Adrenal gland (tissue), 12 donors: ENCODE results near the gene PRKAR1B. TPM values are rescaled to one million over a fixed set of nuclear protein-coding genes. Genes with fewer than 3 reads are reported as not detected.
A peak's percentile ranks its signal among the peaks of the same experiment; 100 is the strongest.

Experiments used
- DNase-seq, 7 donors: peaks; one replicate each; pipeline ENCODE4 v3.0.0-alpha.2; 2019 to 2020
- H3K27ac ChIP-seq, 5 donors: fragments of 200-600 bp; sonication (generic) in 4 of 5; 1 replicate in 3 of 5; 2 replicates in 2 of 5; pipeline versions ENCODE4 v1.5.1 to v1.8.0; 2016 to 2020; ENCODE audit warnings: mild to moderate bottlenecking in 1 of 5
- H3K27me3 ChIP-seq: fragments of 200-600 bp; 2 replicates; pipeline ENCODE4 v1.8.0; 2021
- H3K36me3 ChIP-seq, 2 donors: fragments of 200-600 bp; replicated peaks in 1 of 2; 1 replicate in 1 of 2; 2 replicates in 1 of 2; pipeline versions ENCODE4 v1.5.1 to v1.8.0; 2018 to 2022
- H3K4me1 ChIP-seq, 2 donors: fragments of 200-600 bp; replicated peaks in 1 of 2; 1 replicate in 1 of 2; 2 replicates in 1 of 2; pipeline versions ENCODE4 v1.5.1 to v1.8.0; 2018 to 2021
- H3K4me3 ChIP-seq, 4 donors: fragments of 200-600 bp; sonication (generic) in 3 of 4; one replicate each; pipeline ENCODE4 v1.5.1; 2016 to 2018
- H3K9me3 ChIP-seq, 3 donors: fragments of 200-600 bp; sonication (generic) in 1 of 3; replicated peaks in 1 of 3; 1 replicate in 2 of 3; 2 replicates in 1 of 3; pipeline versions ENCODE4 v1.5.1 to v1.8.0; 2016 to 2021
- POLR2A ChIP-seq, 2 donors: fragments of 450-650 bp; IDR thresholded peaks; one replicate each; pipeline ENCODE4 v1.6.1; 2017; ENCODE audit warnings: antibody characterized with exemption in 2 of 2, mild to moderate bottlenecking in 2 of 2, moderate library complexity in 1 of 2
- WGBS, 4 donors: extraction: QIAGEN DNeasy Blood & Tissue Kit in 2 of 4; methylation state at CpG; one replicate each; pipeline versions ENCODE4 v1.1.5 to v1.1.7; 2013 to 2017; 5-methylcytosine and 5-hydroxymethylcytosine counted together
- intact Hi-C, 2 donors: fragments of 100-400 bp; cut with DNase I; formaldehyde crosslinking; loops; one replicate each; pipeline versions ENCODE4 v1.14.1 to v1.15.0; 2022 to 2023
- polyA plus RNA-seq, 3 donors: library from polyadenylated mRNA; stranded (reverse); fragments of 200-250 nt in 2 of 3; fragments of 350-450 nt in 1 of 3; fragmentation: Illumina TruSeq in 1 of 3; extraction: RNeasy Lipid Tissue Mini Kit (QIAGEN cat#74804) in 1 of 3; gene quantifications; one replicate each; pipeline ENCODE4 v1.2.3, GENCODE V29; 2013 to 2014
- total RNA-seq, 9 donors: library from RNA; depleted of rRNA in 4 of 9; stranded (reverse); fragments of >200 nt in 4 of 9; fragments of 120-200 nt in 1 of 9; fragmentation: NEBNext Ultra II Directional in 1 of 9; extraction: Animal tissue kit (Norgen Biotek cat#: 25700) in 1 of 9; gene quantifications; one replicate each; pipeline versions ENCODE4 v1.1.0 to v1.2.4, GENCODE V29; 2013 to 2023
- TF ChIP-seq, protein P1 (sequence below), 6 experiments: fragments of 450-650 bp in 4 of 6; fragments of 200-600 bp in 2 of 6; sonication (generic) in 1 of 6; IDR thresholded peaks; 1 replicate in 5 of 6; 2 replicates in 1 of 6; pipeline versions ENCODE4 v1.5.1 to v1.8.0; 2016 to 2021; ENCODE audit warnings: antibody characterized with exemption in 6 of 6, mild to moderate bottlenecking in 2 of 6, moderate library complexity in 1 of 6
- donor health status: healthy with polysubstance abuse.
- donor health status: Bipolar disorder and iron deficiency.
- donor health status: DM: yes; HTN: yes; CAD: no.
- donor health status: DM: no; HTN: no; CAD: no.
- donor health status: DM: no; HTN: no; CAD: no.
- donor health status: DM: yes; HTN: yes; CAD: no.

PRKAR1B gene
- total and polyA plus RNA-seq, 12 donors: 5.2 to 21.5 (median 11.7) TPM

DNA sequence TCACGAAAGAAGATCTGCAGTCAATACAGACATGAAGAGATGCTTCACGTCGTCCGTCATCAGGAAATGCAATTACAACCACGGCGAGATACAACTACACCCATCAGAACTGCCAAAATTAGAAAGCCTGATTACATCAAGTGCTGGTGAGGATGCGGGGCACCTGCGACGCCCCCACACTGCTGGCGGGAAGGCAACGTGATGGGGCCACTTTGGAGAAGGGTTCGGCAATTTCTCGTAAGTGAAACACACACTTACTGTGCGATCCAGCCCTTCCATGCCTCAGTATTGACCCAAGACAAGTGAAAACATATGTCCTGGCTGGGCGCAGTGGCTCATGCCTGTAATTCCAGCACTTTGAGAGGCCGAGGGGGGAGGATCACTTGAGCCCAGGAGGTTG is 181.6 kb downstream of the PRKAR1B start:
- intact Hi-C loops: no loop called here
- WGBS, 4 donors: 83 to 86% (median 85%) methylated on average over 12 to 16 of the region's 16 CpGs

DNA sequence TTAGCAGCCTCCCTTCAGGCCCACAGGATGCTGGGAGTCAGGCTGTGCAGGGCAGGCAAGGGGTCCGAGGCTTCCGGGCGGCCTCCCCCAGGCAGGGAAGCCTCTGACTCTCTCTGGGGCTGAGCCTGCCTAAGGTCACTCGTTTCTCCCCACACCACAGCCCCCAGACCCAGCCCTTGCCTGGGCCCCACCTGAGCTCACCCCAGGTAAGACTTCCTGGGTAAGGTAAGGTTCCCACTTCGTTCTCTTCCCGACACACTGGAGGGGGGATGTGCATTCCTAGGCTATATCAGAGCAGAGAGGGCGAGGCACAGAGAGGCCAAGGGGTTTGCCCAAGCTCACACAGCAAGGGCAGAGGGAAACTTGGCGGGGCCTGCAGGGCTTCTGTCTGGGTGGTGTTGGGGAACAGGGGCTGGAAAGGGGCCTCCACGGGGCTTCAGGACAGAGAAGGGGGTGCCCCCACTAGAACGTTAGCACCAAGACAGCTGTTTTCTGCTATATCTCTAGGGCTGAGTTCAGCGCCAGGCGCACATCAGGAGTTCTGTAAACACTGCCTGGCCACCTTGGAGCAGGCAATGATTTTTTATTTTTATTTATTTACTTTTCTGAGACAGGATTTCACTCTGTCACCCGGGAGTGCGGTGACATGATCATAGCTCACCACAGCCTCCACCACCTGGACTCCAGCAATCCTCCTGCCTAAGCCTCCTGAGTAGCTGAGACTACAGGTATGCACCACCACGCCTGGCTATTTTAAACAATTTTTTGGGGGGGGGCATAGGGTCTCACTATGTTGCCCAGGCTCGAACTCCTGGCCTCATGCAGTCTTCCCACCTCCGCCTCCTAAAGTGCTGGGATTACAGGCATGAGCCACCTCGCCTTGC is 182.5 kb downstream of the PRKAR1B start:
- TF ChIP-seq, protein P1, sequence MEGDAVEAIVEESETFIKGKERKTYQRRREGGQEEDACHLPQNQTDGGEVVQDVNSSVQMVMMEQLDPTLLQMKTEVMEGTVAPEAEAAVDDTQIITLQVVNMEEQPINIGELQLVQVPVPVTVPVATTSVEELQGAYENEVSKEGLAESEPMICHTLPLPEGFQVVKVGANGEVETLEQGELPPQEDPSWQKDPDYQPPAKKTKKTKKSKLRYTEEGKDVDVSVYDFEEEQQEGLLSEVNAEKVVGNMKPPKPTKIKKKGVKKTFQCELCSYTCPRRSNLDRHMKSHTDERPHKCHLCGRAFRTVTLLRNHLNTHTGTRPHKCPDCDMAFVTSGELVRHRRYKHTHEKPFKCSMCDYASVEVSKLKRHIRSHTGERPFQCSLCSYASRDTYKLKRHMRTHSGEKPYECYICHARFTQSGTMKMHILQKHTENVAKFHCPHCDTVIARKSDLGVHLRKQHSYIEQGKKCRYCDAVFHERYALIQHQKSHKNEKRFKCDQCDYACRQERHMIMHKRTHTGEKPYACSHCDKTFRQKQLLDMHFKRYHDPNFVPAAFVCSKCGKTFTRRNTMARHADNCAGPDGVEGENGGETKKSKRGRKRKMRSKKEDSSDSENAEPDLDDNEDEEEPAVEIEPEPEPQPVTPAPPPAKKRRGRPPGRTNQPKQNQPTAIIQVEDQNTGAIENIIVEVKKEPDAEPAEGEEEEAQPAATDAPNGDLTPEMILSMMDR (IDR thresholded peaks at IDR 0.05): no peak
- no peak for TF ChIP-seq POLR2A (IDR thresholded peaks at IDR 0.05)
- WGBS, 4 donors: 90 to 95% (median 93%) methylated on average over 12 to 18 of the region's 18 CpGs
- Histone ChIP-seq H3K4me1 (peaks cover 0 to 4% of the 10 kb centered on the region in 2 donors), H3K9me3 (no peaks in the 10 kb centered on the region), H3K27me3 (no peaks in the 10 kb centered on the region), H3K36me3 (no peaks in the 10 kb centered on the region), H3K4me3 (no peak overlapping the region), H3K27ac (no peak overlapping the region)
- DNase-seq: no peak
- intact Hi-C loops: no loop called here

More for the DNA sequence above, 181.6 kb downstream of the PRKAR1B start:
- H3K27ac ChIP-seq: no peak overlapping the region
- TF ChIP-seq, protein P1 (IDR thresholded peaks at IDR 0.05): no peak
- TF ChIP-seq POLR2A (IDR thresholded peaks at IDR 0.05): no peak
- DNase-seq: no peak
- no peaks in the 10 kb centered on the region for H3K27me3 ChIP-seq
- no peak overlapping the region for H3K4me3 ChIP-seq
- H3K4me1 ChIP-seq: peaks cover 0 to 4% of the 10 kb centered on the region in 2 donors
- H3K36me3 ChIP-seq: no peaks in the 10 kb centered on the region
- H3K9me3 ChIP-seq: no peaks in the 10 kb centered on the region

DNA sequence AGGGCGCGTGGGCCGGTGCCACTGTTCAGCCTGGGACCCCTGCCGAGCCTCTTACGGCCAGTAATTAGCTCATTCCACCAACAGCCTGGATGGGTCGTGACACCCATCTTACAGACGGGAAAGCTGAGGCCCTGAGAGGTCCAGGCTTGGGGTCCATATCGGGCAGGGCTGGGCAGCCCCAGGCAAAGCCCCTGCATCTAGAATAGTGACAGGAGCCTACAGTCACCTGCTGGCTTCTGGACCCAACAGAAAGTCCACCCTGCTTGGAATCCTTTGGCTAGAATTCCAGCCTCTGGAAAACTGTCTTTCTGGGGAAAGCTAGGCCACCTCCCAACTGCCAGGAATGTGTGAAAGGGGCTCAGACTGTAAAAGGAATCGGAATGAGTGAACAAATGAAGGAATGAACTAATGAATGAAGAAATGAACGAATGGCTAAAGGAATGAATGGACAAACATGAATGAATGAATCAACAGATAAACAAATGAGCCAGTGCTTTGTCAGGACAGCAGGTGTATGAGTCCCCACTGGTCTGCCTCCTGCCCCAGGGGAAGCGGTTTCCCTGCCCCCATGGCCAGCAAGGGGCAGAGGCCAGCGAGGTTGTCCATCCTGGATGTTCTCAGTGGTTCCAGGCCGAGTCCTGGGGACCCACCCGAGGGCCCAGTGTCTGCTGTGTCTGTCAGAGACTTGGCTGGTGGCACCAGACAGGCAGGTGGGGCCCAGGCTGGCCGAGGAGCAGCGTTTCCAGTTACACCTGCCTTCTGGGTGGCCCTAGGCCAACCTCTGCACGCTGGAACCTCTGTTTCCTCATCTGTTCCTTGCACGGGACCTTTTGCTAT is 183.4 kb downstream of the PRKAR1B start:
- intact Hi-C loops: no loop called here
- 90 to 96% (median 90%) methylated on average over 11 to 18 of the region's 18 CpGs for WGBS, 4 donors
- peak overlapping the region in 2 of 5 donors; percentile 33 to 59 for H3K27ac ChIP-seq
- no peaks in the 10 kb centered on the region for H3K36me3 ChIP-seq
- no peak overlapping the region for H3K4me3 ChIP-seq
- H3K27me3 ChIP-seq: no peaks in the 10 kb centered on the region
- peaks cover 1 to 4% of the 10 kb centered on the region in 2 donors for H3K4me1 ChIP-seq
- DNase-seq: no peak
- TF ChIP-seq, protein P1 (IDR thresholded peaks at IDR 0.05): no peak
- no peak for TF ChIP-seq POLR2A (IDR thresholded peaks at IDR 0.05)
- H3K9me3 ChIP-seq: no peaks in the 10 kb centered on the region
